IPS DF 6.9 (cell line): Measurements from ENCODE around the gene PLXNA4.

Experiments
- DNase-seq: peaks from one replicate; pipeline ENCODE4 v3.0.0-alpha.2; 2013; ENCODE audit warnings: low read depth, low spot score
- H3K27ac ChIP-seq: one replicate; pipeline ENCODE4 v1.5.1; 2013; ENCODE audit warnings: low read length, control low read depth
- H3K27me3 ChIP-seq: 2 replicates; pipeline ENCODE4 v1.6.1; 2013; ENCODE audit warnings: mild to moderate bottlenecking, low read length; ENCODE audit not compliant: control insufficient read depth, insufficient read depth
- H3K36me3 ChIP-seq: 2 replicates; pipeline ENCODE4 v1.6.1; 2013; ENCODE audit warnings: low read length; ENCODE audit not compliant: control insufficient read depth, insufficient read depth
- H3K4me1 ChIP-seq: 2 replicates; pipeline ENCODE4 v1.6.1; 2013; ENCODE audit warnings: low read length; ENCODE audit not compliant: control insufficient read depth, insufficient read depth
- H3K4me3 ChIP-seq: 2 replicates; pipeline ENCODE4 v1.5.1; 2013; ENCODE audit warnings: mild to moderate bottlenecking, low read length
- H3K9me3 ChIP-seq: 2 replicates; pipeline ENCODE4 v1.6.1; 2013; ENCODE audit warnings: low read length, inconsistent platforms; ENCODE audit not compliant: control insufficient read depth, insufficient read depth
- WGBS: extraction: QIAGEN DNeasy Blood & Tissue Kit; methylation state at CpG from one replicate; pipeline ENCODE4 v1.1.7; 2013; ENCODE audit warnings: mixed read lengths, missing lambda C conversion rate; ENCODE audit not compliant: insufficient read length, insufficient coverage; 5-methylcytosine and 5-hydroxymethylcytosine counted together

The PLXNA4 gene

GRCh38 chr7:132564090-132564489, 12.2 kb downstream of the PLXNA4 start:
- H3K27ac ChIP-seq, result no peak overlapping the region
- no CpG with 5 or more reads among the region's 1 CpG for WGBS
- no peaks in the 10 kb centered on the region for H3K9me3 ChIP-seq
- H3K4me3 ChIP-seq, result no peak overlapping the region
- H3K4me1 ChIP-seq, result no peaks in the 10 kb centered on the region
- no peaks in the 10 kb centered on the region for H3K36me3 ChIP-seq
- H3K27me3 ChIP-seq, result peaks cover 4% of the 10 kb centered on the region; the same call in 1 of the 2 replicates
- no peak for DNase-seq

DNA sequence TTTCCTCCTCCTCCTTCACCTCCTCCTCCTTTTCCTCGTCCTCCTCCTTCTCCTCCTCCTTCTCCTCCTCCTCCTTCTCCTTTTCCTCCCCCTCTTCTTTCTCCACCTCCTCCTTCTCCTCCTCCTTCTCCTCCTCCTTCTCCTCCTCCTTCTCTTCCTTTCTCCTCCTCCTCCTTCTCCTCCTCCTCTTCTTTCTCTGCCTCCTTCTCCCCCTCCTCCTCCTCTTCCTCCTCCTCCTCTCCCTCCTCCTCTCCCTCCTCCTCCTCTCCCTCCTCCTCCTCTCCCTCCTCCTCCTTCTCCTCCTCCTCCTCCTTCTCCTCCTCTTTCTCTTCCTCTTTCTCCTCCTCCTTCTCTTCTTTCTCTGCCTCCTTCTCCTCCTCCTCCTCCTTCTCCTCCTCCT, 13.6 kb downstream of the PLXNA4 start:
- no peak for DNase-seq
- Histone ChIP-seq H3K36me3 (no peaks in the 10 kb centered on the region), H3K27ac (no peak overlapping the region), H3K27me3 (peaks cover 4% of the 10 kb centered on the region; the same call in 1 of the 2 replicates), H3K4me1 (no peaks in the 10 kb centered on the region), H3K4me3 (no peak overlapping the region), H3K9me3 (no peaks in the 10 kb centered on the region)
- WGBS, result no CpG with 5 or more reads among the region's 1 CpG

- H3K27me3 ChIP-seq, result peaks cover 4% of the 10 kb centered on the region; the same call in 1 of the 2 replicates
- no peak overlapping the region for H3K4me3 ChIP-seq
- no peaks in the 10 kb centered on the region for H3K36me3 ChIP-seq
- H3K27ac ChIP-seq, result no peak overlapping the region
- WGBS, result 98% methylated on average over 2 of the region's 2 CpGs
- no peak for DNase-seq
- H3K4me1 ChIP-seq, result no peaks in the 10 kb centered on the region
- no peaks in the 10 kb centered on the region for H3K9me3 ChIP-seq
Observed at GRCh38 chr7:132561763-132562162, 14.5 kb downstream of the PLXNA4 start.

- Histone ChIP-seq H3K9me3 (no peaks in the 10 kb centered on the region), H3K27ac (no peak overlapping the region), H3K4me3 (no peak overlapping the region), H3K27me3 (peaks cover 4% of the 10 kb centered on the region; the same call in 1 of the 2 replicates), H3K36me3 (no peaks in the 10 kb centered on the region), H3K4me1 (no peaks in the 10 kb centered on the region)
- no CpG with 5 or more reads among the region's 8 CpGs for WGBS
- no peak for DNase-seq
Observed at GRCh38 chr7:132560825-132561529, 15.3 kb downstream of the PLXNA4 start.

DNA sequence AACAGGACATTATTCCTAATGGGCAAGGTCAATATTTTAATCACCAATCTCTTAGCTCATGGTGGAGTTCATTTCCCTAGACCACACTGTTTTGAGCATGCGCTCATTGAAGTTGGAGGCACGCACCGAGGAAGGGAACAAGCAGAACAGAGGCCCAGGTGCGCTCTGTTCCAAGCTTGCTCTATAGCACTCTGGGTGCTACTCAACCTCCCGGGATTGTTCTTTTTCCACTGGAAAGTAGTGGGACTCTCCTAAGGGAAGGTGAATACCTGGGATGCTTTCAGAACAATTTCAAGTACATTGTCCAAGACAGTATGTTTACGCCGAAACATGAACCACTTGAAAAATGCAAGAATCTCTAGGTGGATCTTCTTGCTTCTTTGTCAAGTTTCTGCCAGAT, 16.2 kb downstream of the PLXNA4 start:
- Histone ChIP-seq H3K4me3 (no peak overlapping the region), H3K9me3 (no peaks in the 10 kb centered on the region), H3K4me1 (no peaks in the 10 kb centered on the region), H3K27ac (no peak overlapping the region), H3K36me3 (no peaks in the 10 kb centered on the region), H3K27me3 (peaks cover 4% of the 10 kb centered on the region; the same call in 1 of the 2 replicates)
- no peak for DNase-seq
- WGBS, result no CpG with 5 or more reads among the region's 7 CpGs

DNA sequence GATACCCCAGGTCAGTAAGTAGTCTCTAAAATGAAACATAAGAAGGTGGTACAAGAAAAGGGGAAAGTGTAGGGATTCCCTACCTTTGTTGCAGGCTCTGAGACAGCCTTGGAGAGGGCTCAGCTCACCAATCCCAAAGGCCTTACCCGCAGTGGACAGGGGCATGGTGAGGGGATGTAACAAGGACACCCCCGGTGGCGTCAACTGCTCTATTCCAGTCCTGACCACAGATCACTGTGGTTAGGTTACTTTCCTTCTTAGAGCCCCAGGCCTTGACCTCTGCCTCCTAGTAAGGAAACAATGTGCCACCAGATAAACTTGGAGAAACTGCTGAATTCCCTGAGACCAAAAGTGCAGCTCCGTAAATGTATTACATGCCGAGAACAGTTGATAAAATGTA, 17.5 kb downstream of the PLXNA4 start:
- no peaks in the 10 kb centered on the region for H3K4me1 ChIP-seq
- H3K27me3 ChIP-seq, result peaks cover 3% of the 10 kb centered on the region; the same call in 1 of the 2 replicates
- H3K36me3 ChIP-seq, result no peaks in the 10 kb centered on the region
- DNase-seq, result no peak
- H3K27ac ChIP-seq, result no peak overlapping the region
- H3K9me3 ChIP-seq, result no peaks in the 10 kb centered on the region
- no CpG with 5 or more reads among the region's 5 CpGs for WGBS
- no peak overlapping the region for H3K4me3 ChIP-seq

- Histone ChIP-seq H3K4me1 (no peaks in the 10 kb centered on the region), H3K27ac (no peak overlapping the region), H3K4me3 (no peak overlapping the region), H3K36me3 (no peaks in the 10 kb centered on the region), H3K9me3 (no peaks in the 10 kb centered on the region), H3K27me3 (peaks cover 3% of the 10 kb centered on the region; the same call in 1 of the 2 replicates)
- no CpG with 5 or more reads among the region's 3 CpGs for WGBS
- no peak for DNase-seq
Observed at GRCh38 chr7:132557489-132558044, 18.7 kb downstream of the PLXNA4 start.

GRCh38 chr7:132554446-132554845, 21.8 kb downstream of the PLXNA4 start:
- H3K36me3 ChIP-seq, result no peaks in the 10 kb centered on the region
- no peaks in the 10 kb centered on the region for H3K27me3 ChIP-seq
- no peaks in the 10 kb centered on the region for H3K4me1 ChIP-seq
- H3K27ac ChIP-seq, result no peak overlapping the region
- DNase-seq, result no peak
- H3K4me3 ChIP-seq, result no peak overlapping the region
- no CpG with 5 or more reads among the region's 4 CpGs for WGBS
- no peaks in the 10 kb centered on the region for H3K9me3 ChIP-seq

GRCh38 chr7:132553031-132553430, 23.2 kb downstream of the PLXNA4 start:
- H3K4me3 ChIP-seq, result no peak overlapping the region
- H3K36me3 ChIP-seq, result no peaks in the 10 kb centered on the region
- DNase-seq, result no peak
- WGBS, result no CpG with 5 or more reads among the region's 3 CpGs
- H3K4me1 ChIP-seq, result no peaks in the 10 kb centered on the region
- no peak overlapping the region for H3K27ac ChIP-seq
- no peaks in the 10 kb centered on the region for H3K9me3 ChIP-seq
- no peaks in the 10 kb centered on the region for H3K27me3 ChIP-seq

GRCh38 chr7:132551886-132552285, 24.4 kb downstream of the PLXNA4 start:
- no peaks in the 10 kb centered on the region for H3K4me1 ChIP-seq
- no CpG with 5 or more reads among the region's 3 CpGs for WGBS
- H3K4me3 ChIP-seq, result no peak overlapping the region
- no peak overlapping the region for H3K27ac ChIP-seq
- H3K9me3 ChIP-seq, result no peaks in the 10 kb centered on the region
- no peaks in the 10 kb centered on the region for H3K27me3 ChIP-seq
- no peaks in the 10 kb centered on the region for H3K36me3 ChIP-seq
- no peak for DNase-seq

- no peak overlapping the region for H3K27ac ChIP-seq
- 100% methylated on average over 1 of the region's 6 CpGs for WGBS
- H3K9me3 ChIP-seq, result no peaks in the 10 kb centered on the region
- no peaks in the 10 kb centered on the region for H3K36me3 ChIP-seq
- no peaks in the 10 kb centered on the region for H3K27me3 ChIP-seq
- DNase-seq, result no peak
- H3K4me1 ChIP-seq, result no peaks in the 10 kb centered on the region
- no peak overlapping the region for H3K4me3 ChIP-seq
Observed at GRCh38 chr7:132551439-132551838, 24.8 kb downstream of the PLXNA4 start.
